Peyer's patch (tissue), 4 donors: ENCODE results near the gene ANKRD29. TPM values are rescaled to one million over a fixed set of nuclear protein-coding genes. Genes with fewer than 3 reads are reported as not detected.

ENCODE experiments used
- DNase-seq, 3 donors: peaks; one replicate each; pipeline ENCODE4 v3.0.0-alpha.2; 2017 to 2019
- H3K27ac ChIP-seq, 4 donors: fragments of 200-600 bp; sonication (generic); one replicate each; pipeline ENCODE4 v1.5.1; 2016 to 2019
- H3K27me3 ChIP-seq, 2 donors: fragments of 200-600 bp; sonication (generic); one replicate each; pipeline ENCODE4 v1.5.1; 2019
- H3K36me3 ChIP-seq, 3 donors: fragments of 200-600 bp; sonication (generic); one replicate each; pipeline ENCODE4 v1.5.1; 2016 to 2019
- H3K4me1 ChIP-seq, 4 donors: fragments of 200-600 bp; sonication (generic); one replicate each; pipeline ENCODE4 v1.5.1; 2016 to 2019
- H3K4me3 ChIP-seq, 4 donors: fragments of 200-600 bp; sonication (generic); 1 replicate in 3 of 4; 2 replicates in 1 of 4; pipeline ENCODE4 v1.5.1; 2016 to 2019; ENCODE audit warnings: mild to moderate bottlenecking in 1 of 4
- H3K9me3 ChIP-seq, 4 donors: fragments of 200-600 bp; sonication (generic); one replicate each; pipeline ENCODE4 v1.5.1; 2016 to 2019; ENCODE audit warnings: mild to moderate bottlenecking in 1 of 4
- CTCF ChIP-seq, 6 experiments: fragments of 450-650 bp in 4 of 6; fragments of 200-600 bp in 2 of 6; sonication (generic) in 1 of 6; IDR thresholded peaks; one replicate each; pipeline ENCODE4 v1.5.1; 2017 to 2019; ENCODE audit warnings: antibody characterized with exemption in 6 of 6, mild to moderate bottlenecking in 3 of 6, moderate library complexity in 1 of 6
- POLR2A ChIP-seq, 2 donors: fragments of 450-650 bp; IDR thresholded peaks; one replicate each; pipeline ENCODE4 v1.5.1; 2017; ENCODE audit warnings: antibody characterized with exemption in 2 of 2, mild to moderate bottlenecking in 2 of 2, moderate library complexity in 2 of 2
- total RNA-seq, 4 donors: library from RNA; depleted of rRNA; stranded (reverse); fragments of >200 nt; gene quantifications; one replicate each; pipeline ENCODE4 v1.1.0, GENCODE V29; 2016

The ANKRD29 gene
- total RNA-seq, 4 donors from 2014 or later: 4.0 to 18.2 (median 8.1) TPM

- Histone ChIP-seq H3K27ac (peak overlapping the region in 2 of 4 donors; percentile 19 to 100), H3K4me1 (peaks cover 0 to 27% (median 11%) of the 10 kb centered on the region in 4 donors), H3K9me3 (no peaks in the 10 kb centered on the region), H3K4me3 (peak overlapping the region in 2 of 4 donors; percentile 15 to 87), H3K27me3 (no peaks in the 10 kb centered on the region), H3K36me3 (no peaks in the 10 kb centered on the region)
- no peak for DNase-seq
- TF ChIP-seq CTCF (IDR thresholded peaks at IDR 0.05) (no peak), POLR2A (IDR thresholded peaks at IDR 0.05) (no peak)
Measured at GRCh38 chr18:23584019-23584983, 78.4 kb downstream of the ANKRD29 start.

DNA sequence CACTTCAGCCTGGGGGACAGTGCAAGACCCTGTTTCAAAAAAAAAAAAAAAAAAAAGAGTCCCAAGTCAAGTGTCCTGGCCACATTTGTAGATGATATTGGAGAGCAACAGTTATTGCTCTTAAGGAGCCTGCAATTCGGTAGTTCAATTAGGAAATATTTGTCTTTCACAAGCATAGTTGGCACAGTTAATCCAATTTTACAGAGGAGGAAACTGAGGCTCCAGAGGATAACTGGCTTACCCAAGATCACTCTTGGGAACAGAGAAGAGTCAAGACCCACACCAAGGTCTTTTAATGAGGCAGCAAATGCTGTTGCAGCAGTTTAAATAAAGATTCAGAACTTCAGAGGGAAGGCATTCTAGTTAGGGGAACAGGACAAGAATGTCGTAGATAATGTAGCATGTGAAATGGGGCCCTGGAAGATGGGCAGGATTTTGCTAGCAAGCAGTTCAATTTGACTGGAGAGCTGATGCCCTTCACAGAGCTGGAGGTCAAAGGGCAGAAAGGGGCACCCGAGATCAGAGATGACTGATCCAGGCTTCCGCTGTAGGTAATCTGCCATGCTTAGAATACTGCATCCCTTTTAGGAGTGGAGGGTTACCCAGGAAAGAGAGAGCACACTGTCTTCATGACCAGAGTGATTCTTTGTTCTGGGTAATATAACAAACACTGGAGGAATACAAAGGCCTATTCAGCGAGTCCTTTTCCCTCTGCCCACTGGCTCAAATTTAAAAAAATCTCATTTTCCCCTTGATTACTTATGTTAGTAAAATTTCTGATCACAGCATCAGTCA lies 79.4 kb downstream of the ANKRD29 start:
- Histone ChIP-seq H3K27me3 (no peaks in the 10 kb centered on the region), H3K4me3 (peak overlapping the region in 1 of 4 donors; percentile 15), H3K27ac (no peak overlapping the region), H3K9me3 (no peaks in the 10 kb centered on the region), H3K4me1 (peaks cover 0 to 27% (median 11%) of the 10 kb centered on the region in 4 donors), H3K36me3 (no peaks in the 10 kb centered on the region)
- no peak for DNase-seq
- TF ChIP-seq CTCF (IDR thresholded peaks at IDR 0.05): no peak
- TF ChIP-seq POLR2A (IDR thresholded peaks at IDR 0.05): no peak

GRCh38 chr18:23580677-23581367 lies 81.9 kb downstream of the ANKRD29 start:
- no peak overlapping the region for H3K27ac ChIP-seq
- H3K36me3 ChIP-seq: peaks cover 0 to 7% (median 0%) of the 10 kb centered on the region in 3 donors
- DNase-seq: no peak
- H3K4me3 ChIP-seq: no peak overlapping the region
- H3K27me3 ChIP-seq: no peaks in the 10 kb centered on the region
- TF ChIP-seq POLR2A (IDR thresholded peaks at IDR 0.05): no peak
- TF ChIP-seq CTCF (IDR thresholded peaks at IDR 0.05): no peak
- no peaks in the 10 kb centered on the region for H3K9me3 ChIP-seq
- peaks cover 0 to 27% (median 11%) of the 10 kb centered on the region in 4 donors for H3K4me1 ChIP-seq

- H3K27ac ChIP-seq: no peak overlapping the region
- TF ChIP-seq POLR2A (IDR thresholded peaks at IDR 0.05): no peak
- TF ChIP-seq CTCF (IDR thresholded peaks at IDR 0.05): no peak
- H3K4me3 ChIP-seq: no peak overlapping the region
- DNase-seq: no peak
- no peaks in the 10 kb centered on the region for H3K27me3 ChIP-seq
- H3K36me3 ChIP-seq: peaks cover 0 to 12% (median 0%) of the 10 kb centered on the region in 3 donors
- H3K9me3 ChIP-seq: no peaks in the 10 kb centered on the region
- peaks cover 0 to 24% (median 9%) of the 10 kb centered on the region in 4 donors for H3K4me1 ChIP-seq
Measured at GRCh38 chr18:23578891-23579653, 83.6 kb downstream of the ANKRD29 start.
